ENCODE measurements around the gene ZNF853. TPM values are rescaled to one million over a fixed set of nuclear protein-coding genes. Genes with fewer than 3 reads are reported as not detected.
"Not testable (repeated sequence)": the region's sequence is repeated elsewhere in the genome, so short reads cannot be mapped to it uniquely, and the experiment has no call there.

ZNF853 gene
- total RNA-seq, 1 donor from 2014 or later, result 9.7 TPM

GRCh38 chr7:6658618-6659345 is 43.4 kb downstream of the ZNF853 start:
- no peak overlapping the region for H3K27ac Mint-ChIP-seq (ENCODE audit: unreplicated experiment)
- peaks cover 2% of the 10 kb centered on the region for H3K9me3 Mint-ChIP-seq
- H3K4me3 Mint-ChIP-seq, result no peak overlapping the region
- H3K4me1 Mint-ChIP-seq, result peaks cover 14% of the 10 kb centered on the region
- H3K27me3 Mint-ChIP-seq (ENCODE audit: low read depth), result peaks cover 6% of the 10 kb centered on the region
- DNase-seq (ENCODE audit: low read depth, low spot score), result no peak
- TF ChIP-seq, protein P1, sequence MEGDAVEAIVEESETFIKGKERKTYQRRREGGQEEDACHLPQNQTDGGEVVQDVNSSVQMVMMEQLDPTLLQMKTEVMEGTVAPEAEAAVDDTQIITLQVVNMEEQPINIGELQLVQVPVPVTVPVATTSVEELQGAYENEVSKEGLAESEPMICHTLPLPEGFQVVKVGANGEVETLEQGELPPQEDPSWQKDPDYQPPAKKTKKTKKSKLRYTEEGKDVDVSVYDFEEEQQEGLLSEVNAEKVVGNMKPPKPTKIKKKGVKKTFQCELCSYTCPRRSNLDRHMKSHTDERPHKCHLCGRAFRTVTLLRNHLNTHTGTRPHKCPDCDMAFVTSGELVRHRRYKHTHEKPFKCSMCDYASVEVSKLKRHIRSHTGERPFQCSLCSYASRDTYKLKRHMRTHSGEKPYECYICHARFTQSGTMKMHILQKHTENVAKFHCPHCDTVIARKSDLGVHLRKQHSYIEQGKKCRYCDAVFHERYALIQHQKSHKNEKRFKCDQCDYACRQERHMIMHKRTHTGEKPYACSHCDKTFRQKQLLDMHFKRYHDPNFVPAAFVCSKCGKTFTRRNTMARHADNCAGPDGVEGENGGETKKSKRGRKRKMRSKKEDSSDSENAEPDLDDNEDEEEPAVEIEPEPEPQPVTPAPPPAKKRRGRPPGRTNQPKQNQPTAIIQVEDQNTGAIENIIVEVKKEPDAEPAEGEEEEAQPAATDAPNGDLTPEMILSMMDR (conservative IDR thresholded peaks at IDR 0.05), result no peak
- peaks cover 13% of the 10 kb centered on the region for H3K36me3 Mint-ChIP-seq (ENCODE audit: low read depth)

DNA sequence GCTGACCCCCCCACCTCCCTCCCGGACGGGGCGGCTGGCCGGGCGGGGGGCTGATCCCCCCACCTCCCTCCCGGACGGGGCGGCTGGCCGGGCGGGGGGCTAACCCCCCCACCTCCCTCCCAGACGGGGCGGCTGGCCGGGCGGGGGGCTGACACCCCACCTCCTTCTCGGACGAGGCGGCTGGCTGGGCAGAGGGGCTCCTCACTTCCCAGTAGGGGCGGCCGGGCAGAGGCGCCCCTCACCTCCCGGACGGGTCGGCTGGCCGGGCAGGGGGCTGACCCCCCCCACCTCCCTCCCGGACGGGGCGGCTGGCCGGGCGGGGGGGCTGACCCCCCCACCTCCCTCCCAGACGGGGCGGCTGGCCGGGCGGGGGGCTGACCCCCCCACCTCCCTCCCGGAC is 55.4 kb downstream of the ZNF853 start:
- H3K4me1 Mint-ChIP-seq; H3K4me3 Mint-ChIP-seq; H3K27ac Mint-ChIP-seq (ENCODE audit: unreplicated experiment); DNase-seq (ENCODE audit: low read depth, low spot score); H3K27me3 Mint-ChIP-seq (ENCODE audit: low read depth): not testable (repeated sequence)
- peaks cover 51% of the 10 kb centered on the region for H3K36me3 Mint-ChIP-seq (ENCODE audit: low read depth)
- peaks cover 41% of the 10 kb centered on the region for H3K9me3 Mint-ChIP-seq

Other genes with a start within 250 kb of the ZNF853 start
- gene RAC1, start 241.1 kb upstream of the ZNF853 start, total RNA-seq, result 200 and 224 TPM in 2 replicates
- 33.0 and 36.0 TPM in 2 replicates for gene DAGLB, start 167.7 kb upstream of the ZNF853 start, total RNA-seq
- 100 and 108 TPM in 2 replicates for gene KDELR2, start 131.5 kb upstream of the ZNF853 start, total RNA-seq
- 0.54 and 0.61 TPM in 2 replicates for gene GRID2IP, start 64.1 kb upstream of the ZNF853 start, total RNA-seq
- gene ZDHHC4, start 38.2 kb upstream of the ZNF853 start, total RNA-seq, result 74.3 and 78.6 TPM in 2 replicates
- 50.4 and 55.7 TPM in 2 replicates for gene INTS15, start 25.6 kb upstream of the ZNF853 start, total RNA-seq
- gene ZNF316, start 21.7 kb downstream of the ZNF853 start, total RNA-seq, result 40.7 and 43.8 TPM in 2 replicates
- gene ZNF12, start 91.3 kb downstream of the ZNF853 start, total RNA-seq, result 21.9 and 24.6 TPM in 2 replicates
- 0.65 and 0.96 TPM in 2 replicates for gene RSPH10B2, start 138.5 kb downstream of the ZNF853 start, total RNA-seq
- gene CCZ1B, start 210.7 kb downstream of the ZNF853 start, total RNA-seq, result 55.8 and 72.0 TPM in 2 replicates

Data from neural crest cell (in vitro differentiated cells).